Measurements from ENCODE around the gene KLHL6.

Gene KLHL6

DNA sequence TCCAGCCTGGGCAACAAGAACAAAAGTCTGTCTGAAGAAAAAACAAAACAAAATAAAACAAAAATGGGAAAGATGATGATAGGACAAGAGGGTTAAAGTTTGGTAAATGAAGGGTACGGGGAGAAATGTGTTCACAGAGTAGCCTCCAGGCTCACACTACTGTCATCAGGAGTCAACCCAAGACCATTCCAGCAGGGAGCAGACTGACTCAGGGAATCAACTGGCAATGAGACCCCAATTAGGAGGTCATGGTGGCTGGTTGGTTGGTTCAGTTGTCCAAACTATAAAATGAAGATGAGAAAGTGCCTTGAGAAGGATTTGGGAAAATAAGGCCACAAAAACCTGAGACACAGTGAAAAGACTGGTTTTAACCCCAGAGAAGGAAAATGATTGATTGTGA, 51.8 kb downstream of the KLHL6 start:
- DNase-seq (ENCODE audit: low read depth), result no peak

DNA sequence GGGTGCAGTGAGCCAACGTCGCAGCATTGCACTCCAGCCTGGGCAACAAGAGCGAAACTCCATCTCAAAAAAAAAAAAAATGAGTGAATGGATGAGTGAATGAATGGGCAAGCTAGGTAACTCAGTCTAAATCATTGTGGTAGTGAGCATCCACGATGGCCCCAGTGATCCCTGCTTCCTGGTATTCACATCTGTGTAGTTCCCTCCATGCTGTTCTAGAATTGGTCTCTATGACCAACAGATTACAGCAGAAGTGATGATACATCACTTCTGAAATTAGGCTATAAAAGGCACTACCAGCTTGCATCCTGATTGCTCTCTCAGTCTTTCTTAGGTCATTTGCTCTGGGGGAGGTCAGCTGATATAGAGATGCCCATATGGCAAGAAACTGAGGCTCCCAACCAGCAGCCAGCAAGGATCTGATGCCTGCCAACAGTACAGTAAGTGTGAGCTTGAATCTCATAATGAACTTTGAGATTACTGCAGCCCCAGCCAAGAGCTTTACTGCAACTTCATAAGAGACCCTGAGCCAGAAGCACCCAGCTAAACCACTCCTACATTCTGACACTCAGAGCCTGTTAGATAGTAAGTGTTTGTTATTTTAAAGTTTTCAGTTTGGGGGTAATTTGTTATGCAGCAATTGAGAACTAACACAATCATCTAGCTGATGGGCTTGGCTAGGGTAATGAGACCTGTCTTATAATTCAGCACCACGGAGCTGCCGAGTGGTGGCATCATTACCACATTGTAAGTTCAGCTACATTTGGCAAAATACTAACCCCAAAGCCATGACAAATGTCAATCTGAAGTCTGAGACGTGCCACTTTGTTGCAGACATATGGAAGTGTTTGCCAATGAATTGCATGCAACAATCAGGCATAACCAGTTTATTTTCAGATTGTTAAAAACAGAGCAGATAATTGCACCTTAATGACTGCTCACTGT, 53.0 kb downstream of the KLHL6 start:
- DNase-seq (ENCODE audit: low read depth), result no peak

DNA sequence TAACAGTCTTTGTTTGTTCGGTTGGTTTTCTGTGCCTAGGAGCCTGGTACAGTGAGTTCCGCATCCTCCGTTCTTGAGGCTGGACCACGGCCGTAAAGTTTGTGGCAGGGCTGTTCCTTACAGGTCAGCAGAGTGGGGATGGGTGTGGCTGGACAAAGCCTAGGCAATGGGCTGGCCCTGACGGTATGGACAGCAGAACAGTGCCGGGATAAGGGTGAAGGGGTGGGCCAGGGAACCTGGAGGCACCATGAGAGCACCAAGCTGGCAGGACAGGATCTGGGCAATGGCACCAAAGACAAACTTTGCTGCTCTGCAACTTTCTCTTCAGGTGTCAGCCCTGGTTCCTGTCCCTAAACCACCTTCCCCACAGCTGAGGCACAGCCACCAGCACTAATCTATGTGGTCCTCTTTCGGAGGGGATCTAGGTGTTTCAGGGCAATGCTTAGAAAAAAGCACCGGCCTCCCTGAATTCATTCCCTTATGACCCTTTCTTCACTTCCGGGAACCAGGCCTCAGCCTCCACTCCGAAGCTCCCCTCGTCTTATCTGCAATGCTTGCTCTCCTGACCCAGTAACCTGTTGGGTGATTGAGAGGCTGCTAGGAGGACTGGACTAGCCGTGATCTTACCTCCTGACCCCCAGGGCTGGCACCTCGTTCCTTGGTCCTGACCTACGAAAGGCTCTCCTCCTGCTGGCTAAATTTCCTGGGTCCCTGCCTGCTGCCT, 54.4 kb downstream of the KLHL6 start:
- no peak for DNase-seq (ENCODE audit: low read depth)

DNA sequence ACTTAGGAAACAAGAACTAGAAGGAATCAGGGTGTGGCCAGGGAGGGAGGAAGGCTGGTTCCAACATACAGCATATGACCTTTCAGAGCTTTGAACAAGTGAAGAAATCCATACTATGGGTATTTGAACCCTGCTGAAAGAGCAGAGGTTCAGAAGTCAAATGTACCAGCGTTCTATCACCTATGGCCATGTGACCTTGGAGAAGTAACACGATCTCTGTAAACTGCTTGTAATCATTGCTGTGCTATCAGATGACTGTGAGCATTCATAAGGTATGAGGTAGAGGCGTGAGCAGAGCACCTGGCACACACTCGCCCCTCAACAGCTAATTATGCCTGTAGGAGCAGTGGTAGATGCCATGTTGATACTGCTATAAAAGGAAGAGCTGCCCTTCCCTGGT, 55.2 kb downstream of the KLHL6 start:
- DNase-seq (ENCODE audit: low read depth), result no peak

DNA sequence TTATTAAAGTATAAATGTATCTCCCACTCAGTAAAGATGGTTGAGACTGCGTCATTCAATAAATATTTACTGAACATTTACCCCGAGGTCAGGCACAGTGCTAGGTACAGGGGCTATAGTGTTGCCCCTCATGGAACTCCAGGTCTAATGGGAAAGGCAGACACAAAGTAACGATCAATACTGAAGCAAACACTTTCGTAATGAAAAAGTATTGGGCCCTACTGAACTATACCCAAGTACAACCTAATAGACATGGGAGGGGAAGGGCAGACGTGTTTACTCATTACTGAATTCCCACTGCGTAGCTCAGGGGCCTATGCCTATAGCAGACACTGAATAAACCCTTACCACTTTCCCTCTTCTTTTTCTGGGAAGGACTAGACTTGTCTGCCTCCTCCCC, 56.9 kb downstream of the KLHL6 start:
- DNase-seq (ENCODE audit: low read depth), result no peak

DNA sequence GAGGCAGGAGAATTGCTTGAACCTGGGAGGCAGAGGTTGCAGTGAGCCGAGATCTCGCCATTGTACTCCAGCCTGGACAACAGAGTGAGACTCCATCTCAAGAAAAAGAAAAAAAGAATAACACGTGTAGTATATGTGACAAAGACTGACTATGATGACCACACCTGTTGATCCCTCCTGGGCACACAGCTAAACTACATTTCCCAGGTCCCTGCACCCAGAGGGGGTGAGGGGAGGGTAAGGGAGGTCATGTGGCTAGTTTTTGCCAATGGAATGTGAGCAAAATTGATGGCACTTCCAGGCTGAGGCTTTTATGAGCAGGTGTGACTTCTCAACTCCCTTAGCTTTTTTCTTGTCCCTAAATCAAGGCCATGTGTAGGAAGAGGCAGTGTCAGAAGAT, 58.2 kb downstream of the KLHL6 start:
- DNase-seq (ENCODE audit: low read depth), result no peak

DNA sequence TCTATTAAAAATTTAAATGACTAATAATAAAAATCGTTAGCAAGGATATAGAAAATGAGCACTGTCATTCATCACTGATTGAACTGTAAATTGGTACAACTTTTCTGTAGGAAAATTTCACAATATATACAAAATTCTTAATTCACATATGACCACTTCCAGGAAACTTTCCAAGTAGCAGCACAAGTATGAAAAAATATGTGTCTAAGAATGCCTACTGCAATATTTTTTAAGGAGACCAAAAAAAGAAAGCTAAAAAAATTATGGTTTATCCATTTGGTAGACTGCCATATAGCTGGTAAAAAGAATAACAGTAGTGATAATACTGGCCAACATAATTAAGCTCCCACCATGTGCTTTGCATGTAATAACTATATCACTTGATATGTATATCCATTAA, 59.2 kb downstream of the KLHL6 start:
- DNase-seq (ENCODE audit: low read depth), result no peak

DNA sequence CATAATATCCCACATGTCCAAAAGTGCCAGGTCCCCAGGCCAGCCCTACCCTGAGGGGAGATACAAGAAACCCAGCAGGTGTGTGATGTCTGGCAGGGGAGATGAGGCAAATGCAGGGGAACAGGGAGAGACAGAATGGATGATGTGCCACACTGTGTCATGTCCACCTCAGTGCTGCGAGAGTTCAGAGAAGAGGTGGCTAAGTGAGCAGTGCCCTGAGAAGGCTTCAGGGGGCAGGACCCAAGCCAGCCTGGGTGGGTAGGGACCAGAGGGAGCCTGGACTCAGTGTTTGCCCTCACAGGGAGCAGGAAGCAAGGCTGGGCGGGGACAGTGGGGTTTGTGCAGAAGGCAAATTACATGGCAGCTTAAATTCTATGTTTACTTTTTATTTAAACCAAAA, 61.2 kb downstream of the KLHL6 start:
- no peak for DNase-seq (ENCODE audit: low read depth)

DNA sequence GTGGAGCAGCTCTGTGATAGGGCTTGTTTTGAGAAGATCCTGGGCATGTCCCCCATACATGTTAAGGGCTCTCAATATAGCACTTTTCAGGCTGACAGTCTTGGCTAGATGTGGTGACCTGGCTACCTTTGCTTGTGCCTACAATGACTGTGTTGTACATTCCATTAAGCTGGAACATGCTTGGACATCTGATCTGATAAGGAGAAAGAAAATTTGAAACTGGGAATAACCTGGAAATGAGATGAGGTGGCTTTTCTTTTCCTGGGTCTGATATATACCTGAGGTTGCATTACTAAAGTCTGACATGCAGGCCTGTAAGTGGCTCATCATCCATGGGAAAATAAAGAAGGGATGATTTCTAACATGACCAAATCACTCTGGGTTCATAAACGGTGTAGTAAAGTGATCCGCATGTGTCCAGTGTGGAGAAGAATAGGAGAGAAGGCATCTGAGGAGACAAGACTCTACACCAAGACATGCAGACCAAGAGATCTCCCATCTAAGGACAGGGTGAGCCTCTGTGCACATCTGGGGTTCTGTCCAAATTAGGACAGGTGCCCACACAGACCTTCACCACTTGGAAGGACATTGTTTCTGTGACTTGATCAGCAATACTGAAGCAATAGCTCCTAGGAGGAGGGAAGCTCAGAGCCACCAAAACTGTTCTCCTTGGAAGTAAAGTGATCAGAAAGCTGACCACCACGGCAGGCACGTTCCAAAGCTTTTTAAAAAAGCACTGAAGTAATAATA, 62.0 kb downstream of the KLHL6 start:
- DNase-seq (ENCODE audit: low read depth), result no peak

DNA sequence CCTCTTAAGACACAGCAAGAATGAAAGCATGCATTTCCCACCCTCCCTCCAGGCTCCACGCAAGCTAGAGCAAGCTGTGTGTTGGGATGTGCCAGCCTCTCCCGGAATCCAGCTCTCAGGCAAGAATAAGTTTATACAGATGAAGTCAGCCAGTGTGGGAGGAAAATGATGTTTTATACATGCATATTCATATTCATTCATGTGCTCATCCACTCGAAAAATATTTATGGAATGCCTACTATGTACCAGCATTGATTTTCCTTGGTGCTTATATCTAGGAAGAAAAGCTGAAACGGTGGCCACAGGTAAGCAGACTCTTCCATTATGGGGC, 62.7 kb downstream of the KLHL6 start:
- DNase-seq (ENCODE audit: low read depth), result no peak

DNA sequence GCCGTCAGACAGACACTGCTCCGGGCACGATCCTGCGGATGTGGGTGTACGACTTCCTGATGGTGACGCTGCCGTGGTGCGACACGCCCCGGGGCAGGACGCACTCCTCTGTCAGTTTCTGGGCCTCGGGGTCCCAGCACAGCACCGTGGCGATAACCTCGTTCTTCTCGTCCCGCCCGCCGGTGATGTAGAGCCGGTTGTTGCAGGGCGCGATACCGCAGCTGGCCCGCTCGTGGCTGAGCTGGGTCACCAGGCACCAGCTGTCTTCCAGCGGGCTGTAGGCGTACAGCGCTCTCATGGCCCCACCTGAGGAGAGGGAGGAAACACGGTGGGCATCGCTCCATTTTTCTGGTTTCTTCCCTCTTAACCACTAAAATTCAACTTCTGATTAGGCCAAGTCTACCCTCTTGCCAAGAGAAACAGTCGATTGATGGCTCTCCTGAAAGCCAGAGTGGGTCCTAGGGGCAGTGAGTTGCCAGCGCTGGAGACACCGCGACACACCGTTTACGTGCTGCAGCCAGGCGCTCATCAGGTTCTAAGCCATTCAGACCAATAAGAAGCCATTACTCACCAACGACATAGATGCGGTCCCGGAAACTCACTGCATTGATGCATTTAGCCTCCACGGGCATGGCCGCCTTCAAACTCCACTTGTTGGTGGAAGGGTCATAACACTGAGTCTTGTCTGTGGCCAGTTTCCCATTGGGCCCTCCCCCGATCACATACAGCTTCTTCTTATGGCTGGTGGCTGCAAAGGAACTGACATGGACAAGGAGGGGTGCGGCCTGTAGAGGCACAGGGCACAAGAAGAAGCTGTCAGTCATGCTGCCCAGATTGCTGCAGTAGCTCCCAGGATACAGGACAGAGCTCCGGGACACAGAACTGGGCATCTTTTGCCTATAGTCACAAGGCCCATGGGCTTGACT, 63.3 kb downstream of the KLHL6 start:
- DNase-seq (ENCODE audit: low read depth), result no peak

DNA sequence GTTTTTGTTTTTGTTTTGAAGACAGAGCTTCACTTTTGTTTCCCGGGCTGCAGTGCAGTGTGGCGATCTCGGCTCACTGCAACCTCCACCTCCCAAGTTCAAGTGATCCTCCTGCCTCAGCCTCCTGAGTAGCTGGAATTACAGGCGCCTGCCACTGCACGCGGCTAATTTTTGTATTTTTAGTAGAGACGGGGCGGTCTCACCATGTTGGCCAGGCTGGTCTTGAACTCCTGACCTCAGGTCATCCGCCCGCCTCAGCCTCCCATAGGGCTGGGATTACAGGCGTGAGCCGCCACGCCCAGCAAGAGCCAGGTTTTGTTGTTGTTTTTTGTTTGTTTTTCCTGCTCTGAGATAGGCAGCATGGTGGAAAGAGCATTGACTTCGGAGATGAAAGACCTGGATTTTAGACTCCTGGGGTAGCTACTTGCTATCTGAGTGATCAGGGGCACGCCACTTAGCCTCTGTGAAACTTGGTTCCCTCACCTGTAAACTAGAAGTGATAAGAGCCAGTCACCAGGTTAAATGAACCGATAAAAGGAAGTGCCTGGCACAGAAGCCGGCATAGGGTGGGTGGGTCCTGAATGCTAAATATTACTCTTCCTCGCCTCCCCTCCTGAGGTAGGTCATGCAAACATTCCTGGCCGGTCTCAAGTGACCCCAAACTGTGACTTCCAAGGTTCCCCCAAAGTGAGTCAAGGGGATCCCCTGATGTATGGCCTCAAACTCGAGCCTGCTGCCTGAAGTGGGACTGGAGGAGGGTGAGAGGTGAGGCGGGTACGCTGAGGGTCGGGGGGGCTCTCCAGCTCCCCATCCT, 64.2 kb downstream of the KLHL6 start:
- DNase-seq (ENCODE audit: low read depth), result no peak

DNA sequence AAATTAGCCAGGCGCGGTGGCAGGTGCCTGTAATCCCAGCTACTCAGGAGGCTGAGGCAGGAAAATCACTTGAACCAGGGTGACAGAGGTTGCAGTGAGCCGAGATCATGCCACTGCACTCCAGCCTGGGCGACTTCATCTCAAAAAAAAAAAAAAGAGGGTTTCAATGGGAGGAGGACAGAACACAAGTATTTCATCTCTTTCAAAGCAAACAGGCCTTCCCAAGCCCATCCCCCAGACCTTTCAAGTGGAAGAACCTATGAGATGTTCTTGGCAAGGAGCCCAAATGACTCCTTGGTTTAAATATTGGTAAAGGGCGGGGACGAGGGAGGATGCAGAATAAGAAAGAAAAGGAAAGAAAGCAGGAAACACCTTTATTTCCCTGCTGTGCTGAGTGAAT, 64.9 kb downstream of the KLHL6 start:
- DNase-seq (ENCODE audit: low read depth), result no peak

DNA sequence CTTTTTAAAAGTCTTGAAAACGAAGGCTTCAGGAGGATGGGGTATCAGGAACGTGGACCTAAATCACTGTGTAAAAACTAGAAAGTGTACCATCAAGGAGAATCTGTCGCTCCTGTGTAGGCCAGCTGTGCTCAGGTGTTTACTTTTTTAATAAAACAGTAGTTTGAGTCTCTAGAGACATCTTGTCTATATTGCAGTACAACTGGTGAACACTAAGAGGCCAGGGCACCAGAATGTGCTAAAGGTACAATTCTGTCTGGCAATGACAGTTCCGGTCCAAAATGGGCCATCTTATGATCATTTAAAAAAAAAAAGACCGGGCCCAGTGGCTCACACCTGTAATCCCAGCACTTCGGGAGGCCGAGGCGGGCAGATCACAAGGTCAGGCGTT, 65.3 kb downstream of the KLHL6 start:
- no peak for DNase-seq (ENCODE audit: low read depth)

DNA sequence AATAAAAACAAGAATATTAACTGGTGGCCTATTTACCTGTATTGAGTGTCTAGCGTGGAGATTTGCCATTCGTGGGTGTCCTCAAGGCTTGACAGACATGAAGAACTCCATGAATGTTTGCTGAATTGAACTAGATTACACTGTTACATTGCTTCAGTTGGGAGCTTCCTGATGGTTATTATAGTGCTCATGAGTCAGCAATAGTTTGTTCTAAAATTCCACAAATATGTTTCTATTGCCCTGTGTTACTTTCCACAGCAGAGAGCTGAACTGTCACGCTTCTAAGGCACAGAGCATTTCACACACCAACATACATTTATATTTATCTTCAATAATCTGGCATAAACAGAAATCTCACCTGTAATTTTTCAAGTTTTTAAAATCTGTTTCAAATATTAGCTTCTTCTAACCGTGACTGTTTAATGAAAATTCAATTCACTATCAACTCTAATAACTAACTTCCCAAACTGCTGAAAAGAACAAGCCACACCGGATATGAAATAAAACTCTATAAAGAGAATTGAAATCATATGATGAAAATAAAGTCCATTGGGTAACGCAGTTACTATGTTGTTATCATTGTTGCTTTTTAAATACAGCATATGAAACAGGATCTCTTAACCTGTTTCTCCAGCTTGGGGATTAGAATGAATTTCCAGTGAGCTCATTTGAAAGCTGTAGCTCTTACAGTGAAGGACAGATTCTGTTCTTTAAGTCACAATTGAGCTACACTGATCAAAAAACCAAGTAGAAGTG, 65.9 kb downstream of the KLHL6 start:
- no peak for DNase-seq (ENCODE audit: low read depth)

DNA sequence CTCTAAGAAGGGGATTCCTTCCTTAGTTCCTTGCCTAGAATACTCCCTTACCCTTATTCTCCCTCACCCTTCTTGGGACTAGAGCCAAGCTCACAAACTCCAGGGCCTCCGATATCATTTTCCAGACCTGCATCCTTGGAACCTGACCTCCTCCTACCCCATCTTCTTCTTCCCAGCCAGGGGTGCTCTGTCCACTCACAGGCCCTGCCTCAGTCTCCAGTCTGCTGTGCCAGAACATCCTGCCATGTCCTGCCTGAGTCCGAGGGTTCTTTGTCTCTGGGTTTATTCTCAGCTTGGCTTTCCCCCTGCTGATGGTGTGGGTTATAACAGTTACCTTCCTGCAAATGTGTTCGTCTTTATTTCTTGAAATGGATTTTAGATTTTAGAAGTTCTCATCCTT, 67.2 kb downstream of the KLHL6 start:
- DNase-seq (ENCODE audit: low read depth), result no peak

DNA sequence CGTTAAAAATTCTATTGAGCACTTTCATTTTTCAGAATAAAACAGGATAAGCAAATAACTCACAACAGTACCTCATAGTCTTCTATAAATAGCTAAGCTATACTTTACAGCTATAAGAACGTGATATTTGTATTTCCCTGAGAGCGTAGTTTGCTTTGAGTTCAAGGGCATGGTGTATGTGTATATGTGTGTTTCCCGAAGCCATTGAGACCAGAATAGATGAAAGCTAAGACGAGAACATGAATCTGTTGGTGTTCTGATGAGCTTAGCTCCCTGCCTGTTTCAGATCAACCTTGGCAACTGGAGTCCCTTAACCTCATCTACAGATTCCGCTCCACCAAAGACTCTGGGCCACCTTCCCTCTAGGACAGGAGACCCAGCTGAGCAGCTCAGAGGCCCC, 67.6 kb downstream of the KLHL6 start:
- no peak for DNase-seq (ENCODE audit: low read depth)

DNA sequence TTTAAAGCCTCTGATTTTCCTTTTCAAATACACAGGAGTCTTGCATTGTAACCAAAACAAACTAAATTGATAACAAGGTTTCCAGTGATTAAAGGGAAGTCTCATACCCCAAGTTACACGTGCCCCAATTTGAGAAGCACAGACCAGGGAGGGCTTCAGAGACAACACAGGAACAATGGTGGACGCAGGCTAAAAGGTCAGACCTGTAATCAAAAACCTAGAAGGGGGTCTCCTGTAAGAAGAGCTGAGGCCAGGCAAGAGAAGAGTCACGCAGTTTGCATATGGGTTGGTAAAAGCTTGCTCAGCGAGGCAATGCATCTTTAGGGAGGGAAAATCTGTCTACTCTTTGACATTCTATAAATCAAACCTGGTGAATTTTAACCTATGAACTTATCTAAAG, 68.5 kb downstream of the KLHL6 start:
- DNase-seq (ENCODE audit: low read depth), result no peak

DNA sequence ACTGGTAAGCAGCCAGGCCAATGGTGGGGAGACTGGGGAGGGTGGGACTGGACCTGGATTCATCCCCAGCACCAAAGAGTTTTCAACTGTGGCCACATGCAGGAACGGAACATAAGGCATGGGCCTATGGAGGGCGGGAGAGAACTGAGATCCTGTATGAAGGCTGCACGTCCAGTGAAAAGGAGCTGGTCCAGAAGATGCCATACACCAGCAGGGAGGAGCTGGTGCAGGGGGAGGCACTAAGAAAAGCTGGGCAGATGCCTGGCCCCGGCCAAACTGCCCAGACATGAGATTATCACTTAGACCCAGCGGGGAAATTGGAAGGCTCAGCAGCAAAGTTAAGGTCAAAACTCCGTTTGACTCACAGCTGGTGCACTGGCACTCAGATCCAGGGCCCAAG, 69.0 kb downstream of the KLHL6 start:
- DNase-seq (ENCODE audit: low read depth), result no peak

DNA sequence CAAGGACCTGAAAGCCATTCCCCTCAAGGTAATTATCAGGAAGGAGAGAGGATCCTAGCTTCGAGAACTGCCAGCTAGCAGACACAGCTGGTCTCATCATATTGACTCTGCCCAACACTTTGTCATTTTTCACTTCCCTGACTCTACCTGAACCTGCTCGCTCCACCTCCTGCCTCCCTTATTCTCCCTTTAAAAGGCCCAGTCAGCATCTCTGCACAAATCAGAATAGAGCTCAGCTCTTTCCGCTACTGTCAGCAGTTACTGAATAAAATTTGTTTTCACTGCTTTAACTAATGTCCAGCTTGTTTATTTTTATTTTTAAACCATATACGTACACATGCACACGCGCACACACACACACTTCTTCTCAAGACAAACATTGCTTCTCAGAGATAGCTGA, 69.9 kb downstream of the KLHL6 start:
- DNase-seq (ENCODE audit: low read depth), result no peak
